Activated CD4-positive, alpha-beta T cell treated with anti-CD3 and anti-CD28 coated beads, Interleukin-2, amount 50 U/mL, for 48 hours (primary cell): Measurements from ENCODE around the gene DBNDD2.

ENCODE experiments used
- DNase-seq, 2 experiments: peaks; one replicate each; pipeline ENCODE4 v3.0.0-alpha.2; 2020

The DBNDD2 gene

GRCh38 chr20:45387274-45387673, 20.8 kb upstream of the DBNDD2 start:
- DNase-seq: no peak

GRCh38 chr20:45390931-45391330, 17.2 kb upstream of the DBNDD2 start:
- no peak for DNase-seq

- no peak for DNase-seq
Measured at GRCh38 chr20:45391559-45391958, 16.5 kb upstream of the DBNDD2 start.

- no peak for DNase-seq
Measured at GRCh38 chr20:45392733-45393132, 15.4 kb upstream of the DBNDD2 start.

- no peak for DNase-seq
Measured at GRCh38 chr20:45394221-45395113, 13.6 kb upstream of the DBNDD2 start.

GRCh38 chr20:45395114-45395415, 13.0 kb upstream of the DBNDD2 start:
- DNase-seq: no peak

- DNase-seq: no peak
Measured at GRCh38 chr20:45399018-45399417, 9.1 kb upstream of the DBNDD2 start.

- no peak for DNase-seq
Measured at GRCh38 chr20:45400346-45401031, 7.6 kb upstream of the DBNDD2 start.

GRCh38 chr20:45402946-45403345, 5.1 kb upstream of the DBNDD2 start:
- no peak for DNase-seq

- no peak for DNase-seq
Measured at GRCh38 chr20:45404438-45404837, 3.7 kb upstream of the DBNDD2 start.

- peak in 1 of 2 experiments; percentile 11 for DNase-seq
Measured at GRCh38 chr20:45405571-45406259, 2.4 kb upstream of the DBNDD2 start.

GRCh38 chr20:45406260-45407066, 1.6 kb upstream of the DBNDD2 start:
- DNase-seq: peak; percentile 54 to 60

GRCh38 chr20:45407067-45407745, 883 bp upstream of the DBNDD2 start:
- peak in 1 of 2 experiments; percentile 20 for DNase-seq

- DNase-seq: no peak
Measured at GRCh38 chr20:45408646-45409213, 641 bp downstream of the DBNDD2 start.

- DNase-seq: no peak
Measured at GRCh38 chr20:45409521-45410272, 1.6 kb downstream of the DBNDD2 start.

- DNase-seq: no peak
Measured at GRCh38 chr20:45410887-45411286, 2.8 kb downstream of the DBNDD2 start.

GRCh38 chr20:45412653-45413052, 4.6 kb downstream of the DBNDD2 start:
- DNase-seq: no peak

- DNase-seq: no peak
Measured at GRCh38 chr20:45413479-45413878, 5.4 kb downstream of the DBNDD2 start.

- DNase-seq: peak; percentile 81 to 88
Measured at GRCh38 chr20:45415822-45416637, 7.9 kb downstream of the DBNDD2 start, which contains the start of gene PIGT. TSS of gene PIGT (plus strand) at chr20:45416141. CDS start at chr20:45416157, 16 bp downstream.

- DNase-seq: no peak
Measured at GRCh38 chr20:45416917-45417316, 8.8 kb downstream of the DBNDD2 start.
